ENCODE measurements around the gene ZFPL1.

DNA sequence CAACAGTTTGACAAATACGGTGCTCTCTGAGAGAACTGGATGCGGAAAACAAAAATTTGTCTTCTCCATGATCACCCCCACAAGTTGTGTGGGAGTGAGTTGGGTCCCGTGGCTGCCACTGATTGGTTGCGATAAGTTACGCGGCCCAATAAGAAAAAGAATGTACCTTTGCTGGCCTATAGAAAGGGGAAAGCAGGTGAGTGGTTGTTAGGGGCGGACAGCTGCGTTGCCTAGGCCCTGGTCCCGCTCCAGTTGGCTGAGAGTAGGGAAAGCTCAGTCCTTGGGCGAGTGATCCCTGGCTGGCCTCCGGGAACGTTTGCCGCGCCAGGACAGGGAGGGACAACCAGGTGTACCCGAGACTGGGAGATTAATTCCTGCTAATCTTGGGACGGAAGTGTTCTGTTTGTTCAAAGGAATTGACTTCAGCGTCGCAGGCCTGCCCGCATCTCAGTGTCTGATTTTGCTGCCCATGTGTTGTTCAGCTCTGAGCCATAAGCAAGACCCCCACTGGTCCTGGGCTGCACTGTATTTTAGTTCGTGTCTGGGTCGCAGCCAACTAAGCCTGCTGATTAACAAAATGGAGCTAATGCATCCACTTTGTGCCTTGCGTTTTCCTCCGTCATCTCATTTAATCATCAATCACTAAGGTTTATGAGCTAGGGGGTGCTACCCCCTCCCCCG is 51.1 kb downstream of the ZFPL1 start:
- TF ChIP-seq, protein P1, sequence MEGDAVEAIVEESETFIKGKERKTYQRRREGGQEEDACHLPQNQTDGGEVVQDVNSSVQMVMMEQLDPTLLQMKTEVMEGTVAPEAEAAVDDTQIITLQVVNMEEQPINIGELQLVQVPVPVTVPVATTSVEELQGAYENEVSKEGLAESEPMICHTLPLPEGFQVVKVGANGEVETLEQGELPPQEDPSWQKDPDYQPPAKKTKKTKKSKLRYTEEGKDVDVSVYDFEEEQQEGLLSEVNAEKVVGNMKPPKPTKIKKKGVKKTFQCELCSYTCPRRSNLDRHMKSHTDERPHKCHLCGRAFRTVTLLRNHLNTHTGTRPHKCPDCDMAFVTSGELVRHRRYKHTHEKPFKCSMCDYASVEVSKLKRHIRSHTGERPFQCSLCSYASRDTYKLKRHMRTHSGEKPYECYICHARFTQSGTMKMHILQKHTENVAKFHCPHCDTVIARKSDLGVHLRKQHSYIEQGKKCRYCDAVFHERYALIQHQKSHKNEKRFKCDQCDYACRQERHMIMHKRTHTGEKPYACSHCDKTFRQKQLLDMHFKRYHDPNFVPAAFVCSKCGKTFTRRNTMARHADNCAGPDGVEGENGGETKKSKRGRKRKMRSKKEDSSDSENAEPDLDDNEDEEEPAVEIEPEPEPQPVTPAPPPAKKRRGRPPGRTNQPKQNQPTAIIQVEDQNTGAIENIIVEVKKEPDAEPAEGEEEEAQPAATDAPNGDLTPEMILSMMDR (IDR thresholded peaks at IDR 0.05) = no peak
- no peak for TF ChIP-seq POLR2A (IDR thresholded peaks at IDR 0.05)
